ENCODE measurements around the gene KRT72.

The KRT72 gene

GRCh38 chr12:52615912-52616311 is 14.6 kb upstream of the KRT72 start:
- no peak overlapping the region for H3K27ac ChIP-seq (ENCODE audit: low read depth, low read length)
- no peaks in the 10 kb centered on the region for H3K4me1 ChIP-seq (ENCODE audit: control insufficient read depth, insufficient read depth, low read length, unreplicated experiment)
- no peaks in the 10 kb centered on the region for H3K36me3 ChIP-seq (ENCODE audit: insufficient read depth, low read length)
- H2AFZ ChIP-seq (ENCODE audit: low read length, unreplicated experiment), result no peak overlapping the region
- H3K4me3 ChIP-seq (ENCODE audit: low read depth, low read length), result no peak overlapping the region
- H3K79me2 ChIP-seq (ENCODE audit: control insufficient read depth, insufficient read depth, low read length, unreplicated experiment), result no peaks in the 10 kb centered on the region
- peaks cover 95% of the 10 kb centered on the region for H3K27me3 ChIP-seq (ENCODE audit: insufficient read depth, low read length)

GRCh38 chr12:52615208-52615868 is 14.1 kb upstream of the KRT72 start:
- no peaks in the 10 kb centered on the region for H3K36me3 ChIP-seq (ENCODE audit: insufficient read depth, low read length)
- H3K27ac ChIP-seq (ENCODE audit: low read depth, low read length), result no peak overlapping the region
- no peak overlapping the region for H3K4me3 ChIP-seq (ENCODE audit: low read depth, low read length)
- H3K4me1 ChIP-seq (ENCODE audit: control insufficient read depth, insufficient read depth, low read length, unreplicated experiment), result no peaks in the 10 kb centered on the region
- H3K27me3 ChIP-seq (ENCODE audit: insufficient read depth, low read length), result peaks cover 94% of the 10 kb centered on the region
- H3K79me2 ChIP-seq (ENCODE audit: control insufficient read depth, insufficient read depth, low read length, unreplicated experiment), result no peaks in the 10 kb centered on the region
- H2AFZ ChIP-seq (ENCODE audit: low read length, unreplicated experiment), result no peak overlapping the region

GRCh38 chr12:52614381-52615207 is 13.3 kb upstream of the KRT72 start:
- H3K27me3 ChIP-seq (ENCODE audit: insufficient read depth, low read length), result peaks cover 96% of the 10 kb centered on the region
- no peaks in the 10 kb centered on the region for H3K36me3 ChIP-seq (ENCODE audit: insufficient read depth, low read length)
- no peaks in the 10 kb centered on the region for H3K4me1 ChIP-seq (ENCODE audit: control insufficient read depth, insufficient read depth, low read length, unreplicated experiment)
- H3K79me2 ChIP-seq (ENCODE audit: control insufficient read depth, insufficient read depth, low read length, unreplicated experiment), result no peaks in the 10 kb centered on the region
- no peak overlapping the region for H3K27ac ChIP-seq (ENCODE audit: low read depth, low read length)
- no peak overlapping the region for H2AFZ ChIP-seq (ENCODE audit: low read length, unreplicated experiment)
- H3K4me3 ChIP-seq (ENCODE audit: low read depth, low read length), result no peak overlapping the region

- H3K4me1 ChIP-seq (ENCODE audit: control insufficient read depth, insufficient read depth, low read length, unreplicated experiment), result no peaks in the 10 kb centered on the region
- H3K36me3 ChIP-seq (ENCODE audit: insufficient read depth, low read length), result no peaks in the 10 kb centered on the region
- no peaks in the 10 kb centered on the region for H3K79me2 ChIP-seq (ENCODE audit: control insufficient read depth, insufficient read depth, low read length, unreplicated experiment)
- no peak overlapping the region for H2AFZ ChIP-seq (ENCODE audit: low read length, unreplicated experiment)
- H3K4me3 ChIP-seq (ENCODE audit: low read depth, low read length), result no peak overlapping the region
- H3K27me3 ChIP-seq (ENCODE audit: insufficient read depth, low read length), result peaks cover 96% of the 10 kb centered on the region
- H3K27ac ChIP-seq (ENCODE audit: low read depth, low read length), result no peak overlapping the region
These were observed 12.2 kb upstream of the KRT72 start for GRCh38 chr12:52613384-52614030.

- Histone ChIP-seq H3K27me3 (ENCODE audit: insufficient read depth, low read length) (peaks cover 96% of the 10 kb centered on the region), H3K79me2 (ENCODE audit: control insufficient read depth, insufficient read depth, low read length, unreplicated experiment) (no peaks in the 10 kb centered on the region), H2AFZ (ENCODE audit: low read length, unreplicated experiment) (no peak overlapping the region), H3K4me3 (ENCODE audit: low read depth, low read length) (no peak overlapping the region), H3K4me1 (ENCODE audit: control insufficient read depth, insufficient read depth, low read length, unreplicated experiment) (no peaks in the 10 kb centered on the region), H3K36me3 (ENCODE audit: insufficient read depth, low read length) (no peaks in the 10 kb centered on the region), H3K27ac (ENCODE audit: low read depth, low read length) (no peak overlapping the region)
These were observed 11.4 kb upstream of the KRT72 start for GRCh38 chr12:52612431-52613383.

GRCh38 chr12:52611080-52611468 is 9.8 kb upstream of the KRT72 start:
- no peaks in the 10 kb centered on the region for H3K79me2 ChIP-seq (ENCODE audit: control insufficient read depth, insufficient read depth, low read length, unreplicated experiment)
- no peaks in the 10 kb centered on the region for H3K4me1 ChIP-seq (ENCODE audit: control insufficient read depth, insufficient read depth, low read length, unreplicated experiment)
- H3K4me3 ChIP-seq (ENCODE audit: low read depth, low read length), result no peak overlapping the region
- no peaks in the 10 kb centered on the region for H3K36me3 ChIP-seq (ENCODE audit: insufficient read depth, low read length)
- no peak overlapping the region for H2AFZ ChIP-seq (ENCODE audit: low read length, unreplicated experiment)
- H3K27ac ChIP-seq (ENCODE audit: low read depth, low read length), result no peak overlapping the region
- H3K27me3 ChIP-seq (ENCODE audit: insufficient read depth, low read length), result peaks cover 97% of the 10 kb centered on the region

GRCh38 chr12:52608826-52609630 is 7.8 kb upstream of the KRT72 start:
- no peaks in the 10 kb centered on the region for H3K79me2 ChIP-seq (ENCODE audit: control insufficient read depth, insufficient read depth, low read length, unreplicated experiment)
- no peak overlapping the region for H3K4me3 ChIP-seq (ENCODE audit: low read depth, low read length)
- H3K27ac ChIP-seq (ENCODE audit: low read depth, low read length), result no peak overlapping the region
- H3K27me3 ChIP-seq (ENCODE audit: insufficient read depth, low read length), result peaks cover 93% of the 10 kb centered on the region
- H3K36me3 ChIP-seq (ENCODE audit: insufficient read depth, low read length), result no peaks in the 10 kb centered on the region
- H2AFZ ChIP-seq (ENCODE audit: low read length, unreplicated experiment), result no peak overlapping the region
- no peaks in the 10 kb centered on the region for H3K4me1 ChIP-seq (ENCODE audit: control insufficient read depth, insufficient read depth, low read length, unreplicated experiment)

GRCh38 chr12:52608161-52608560 is 6.9 kb upstream of the KRT72 start:
- Histone ChIP-seq H3K4me3 (ENCODE audit: low read depth, low read length) (no peak overlapping the region), H2AFZ (ENCODE audit: low read length, unreplicated experiment) (no peak overlapping the region), H3K4me1 (ENCODE audit: control insufficient read depth, insufficient read depth, low read length, unreplicated experiment) (no peaks in the 10 kb centered on the region), H3K27me3 (ENCODE audit: insufficient read depth, low read length) (peaks cover 85% of the 10 kb centered on the region), H3K27ac (ENCODE audit: low read depth, low read length) (no peak overlapping the region), H3K36me3 (ENCODE audit: insufficient read depth, low read length) (no peaks in the 10 kb centered on the region), H3K79me2 (ENCODE audit: control insufficient read depth, insufficient read depth, low read length, unreplicated experiment) (no peaks in the 10 kb centered on the region)

GRCh38 chr12:52607314-52607713 is 6.1 kb upstream of the KRT72 start:
- peaks cover 83% of the 10 kb centered on the region for H3K27me3 ChIP-seq (ENCODE audit: insufficient read depth, low read length)
- H3K27ac ChIP-seq (ENCODE audit: low read depth, low read length), result no peak overlapping the region
- H3K4me3 ChIP-seq (ENCODE audit: low read depth, low read length), result no peak overlapping the region
- no peak overlapping the region for H2AFZ ChIP-seq (ENCODE audit: low read length, unreplicated experiment)
- H3K79me2 ChIP-seq (ENCODE audit: control insufficient read depth, insufficient read depth, low read length, unreplicated experiment), result no peaks in the 10 kb centered on the region
- H3K36me3 ChIP-seq (ENCODE audit: insufficient read depth, low read length), result no peaks in the 10 kb centered on the region
- no peaks in the 10 kb centered on the region for H3K4me1 ChIP-seq (ENCODE audit: control insufficient read depth, insufficient read depth, low read length, unreplicated experiment)

Data from ACC112 (cell line).